H1 (cell line): Measurements from ENCODE around the gene TEX26. TPM values are rescaled to one million over a fixed set of nuclear protein-coding genes. Genes with fewer than 3 reads are reported as not detected.

Source experiments
- CTCF ChIA-PET: fragments of 300-600 bp; sonication (Branson Sonifier 250); formaldehyde crosslinking; loops from one replicate; lab custom pipeline; 2021; ENCODE audit not compliant: partially characterized antibody; lab: Charles Lee
- POLR2A ChIA-PET: fragments of 300-600 bp; sonication (Branson Sonifier 250); formaldehyde crosslinking; loops from one replicate; lab custom pipeline; 2021; ENCODE audit warnings: inconsistent platforms; ENCODE audit not compliant: partially characterized antibody; lab: Charles Lee
- DNase-seq, 2 experiments: peaks; one replicate each; pipeline versions ENCODE4 v3.0.0 to v3.0.0-alpha.2; 2010 to 2022; ENCODE audit warnings: low spot score in 2 of 2, low read depth in 1 of 2, mixed read lengths in 1 of 2
- FAIRE-seq: peaks from 2 replicates; lab custom pipeline; 2011; peaks lifted over from hg19 to GRCh38; lab: Jason Lieb, UNC
- H2AFZ ChIP-seq: 2 replicates; pipeline ENCODE4 v1.8.1; 2012; ENCODE audit warnings: low read length, inconsistent platforms
- H2AK5ac ChIP-seq: 2 replicates; pipeline ENCODE4 v1.6.1; 2013; ENCODE audit warnings: low read depth, low read length
- H2BK120ac ChIP-seq: replicated peaks from 2 replicates; pipeline ENCODE3; 2013; ENCODE audit warnings: low read depth, low read length, inconsistent platforms
- H2BK12ac ChIP-seq: 2 replicates; pipeline ENCODE4 v1.6.1; 2013; ENCODE audit warnings: low read depth, low read length
- H2BK15ac ChIP-seq: 2 replicates; pipeline ENCODE4 v1.6.1; 2013; ENCODE audit warnings: low read length
- H2BK20ac ChIP-seq: 2 replicates; pipeline ENCODE4 v1.6.1; 2013; ENCODE audit warnings: low read length
- H2BK5ac ChIP-seq: 2 replicates; pipeline ENCODE4 v1.6.1; 2013; ENCODE audit warnings: low read depth, low read length
- H3K14ac ChIP-seq: 2 replicates; pipeline ENCODE4 v1.6.1; 2013; ENCODE audit warnings: inconsistent platforms; ENCODE audit not compliant: insufficient read length
- H3K18ac ChIP-seq: 2 replicates; pipeline ENCODE4 v1.6.1; 2013; ENCODE audit warnings: low read length; ENCODE audit errors: extremely low read depth
- H3K23ac ChIP-seq: 2 replicates; pipeline ENCODE4 v1.6.1; 2013; ENCODE audit warnings: inconsistent platforms; ENCODE audit not compliant: insufficient read length
- H3K23me2 ChIP-seq: 2 replicates; pipeline ENCODE4 v1.6.1; 2013; ENCODE audit warnings: low read depth, low read length
- H3K27ac ChIP-seq: 2 replicates; pipeline ENCODE4 v1.6.1; 2011; ENCODE audit warnings: low read depth, low read length, inconsistent platforms
- H3K27me3 ChIP-seq, 4 experiments: replicated peaks in 1 of 4; 1 replicate in 1 of 4; 2 replicates in 3 of 4; pipeline versions ENCODE4 v1.6.1 to v1.8.1; 2011 to 2013; ENCODE audit warnings: low read length in 3 of 4, mild to moderate bottlenecking in 3 of 4, inconsistent platforms in 2 of 4, mixed read lengths in 2 of 4, moderate library complexity in 1 of 4; ENCODE audit not compliant: control insufficient read depth in 3 of 4, insufficient read depth in 3 of 4; ENCODE audit errors: extremely low read depth in 1 of 4
- H3K36me3 ChIP-seq, 4 experiments: 2 replicates each; pipeline versions ENCODE4 v1.6.1 to v1.8.1; 2011 to 2013; ENCODE audit warnings: mild to moderate bottlenecking in 4 of 4, low read length in 3 of 4, moderate library complexity in 2 of 4, control low read depth in 1 of 4, inconsistent platforms in 1 of 4; ENCODE audit not compliant: insufficient read depth in 4 of 4, control insufficient read depth in 2 of 4
- H3K4ac ChIP-seq: replicated peaks from 2 replicates; pipeline ENCODE3; 2013; ENCODE audit warnings: low read length, low read depth, mixed read lengths, inconsistent platforms; ENCODE audit not compliant: insufficient read length
- H3K4me1 ChIP-seq, 4 experiments: replicated peaks in 1 of 4; 1 replicate in 1 of 4; 2 replicates in 3 of 4; pipeline versions ENCODE4 v1.6.1 to v1.8.1; 2011 to 2013; ENCODE audit warnings: low read length in 3 of 4, inconsistent platforms in 2 of 4, mixed read lengths in 1 of 4; ENCODE audit not compliant: insufficient read depth in 4 of 4, control insufficient read depth in 3 of 4
- H3K4me2 ChIP-seq, 2 experiments: 2 replicates each; pipeline versions ENCODE4 v1.6.1 to v1.8.1; 2011 to 2013; ENCODE audit warnings: low read depth in 2 of 2, low read length in 2 of 2, control low read depth in 1 of 2, inconsistent platforms in 1 of 2, mild to moderate bottlenecking in 1 of 2; ENCODE audit not compliant: insufficient read depth in 1 of 2
- H3K4me3 ChIP-seq, 4 experiments: fragments of 200-600, 300-600 bp in 1 of 4; sonication (generic), shearing (Covaris generic), sonication (Bioruptor Twin) in 1 of 4; 2 replicates each; pipeline versions ENCODE4 v1.5.1 to v1.8.1; 2011 to 2016; ENCODE audit warnings: low read length in 4 of 4, low read depth in 3 of 4, control low read depth in 2 of 4, inconsistent platforms in 2 of 4, mild to moderate bottlenecking in 2 of 4, mixed read lengths in 1 of 4, moderate library complexity in 1 of 4; ENCODE audit not compliant: insufficient read depth in 2 of 4; ENCODE audit errors: extremely low read depth in 1 of 4
- H3K56ac ChIP-seq: replicated peaks from 2 replicates; pipeline ENCODE3; 2013; ENCODE audit warnings: low read depth, mild to moderate bottlenecking, mixed read lengths, low read length, inconsistent platforms; ENCODE audit not compliant: insufficient read length
- H3K79me1 ChIP-seq: 2 replicates; pipeline ENCODE4 v1.6.1; 2013; ENCODE audit warnings: low read depth, low read length, control low read depth
- H3K79me2 ChIP-seq, 2 experiments: 2 replicates each; pipeline versions ENCODE4 v1.6.1 to v1.8.1; 2012 to 2013; ENCODE audit warnings: low read length in 2 of 2, mild to moderate bottlenecking in 2 of 2, inconsistent platforms in 1 of 2; ENCODE audit not compliant: insufficient read depth in 2 of 2, control insufficient read depth in 1 of 2
- H3K9ac ChIP-seq, 4 experiments: replicated peaks in 1 of 4; 1 replicate in 1 of 4; 2 replicates in 3 of 4; pipeline versions ENCODE4 v1.6.1 to v1.8.1; 2011 to 2013; ENCODE audit warnings: low read depth in 3 of 4, low read length in 3 of 4, control low read depth in 2 of 4, mild to moderate bottlenecking in 2 of 4, moderate library complexity in 2 of 4, inconsistent platforms in 1 of 4; ENCODE audit errors: extremely low read depth in 1 of 4
- H3K9me3 ChIP-seq, 2 experiments: 2 replicates each; pipeline versions ENCODE4 v1.6.1 to v1.8.1; 2012 to 2013; ENCODE audit warnings: mild to moderate bottlenecking in 2 of 2, moderate library complexity in 2 of 2, control low read depth in 1 of 2, inconsistent platforms in 1 of 2, low read depth in 1 of 2, low read length in 1 of 2, mixed read lengths in 1 of 2; ENCODE audit not compliant: insufficient read depth in 2 of 2
- H4K20me1 ChIP-seq, 2 experiments: replicated peaks in 1 of 2; 2 replicates each; pipeline versions ENCODE3 to v1.8.1; 2011 to 2013; ENCODE audit warnings: inconsistent platforms in 2 of 2, low read length in 2 of 2, mild to moderate bottlenecking in 1 of 2; ENCODE audit not compliant: insufficient read depth in 2 of 2, control insufficient read depth in 1 of 2
- H4K5ac ChIP-seq: 2 replicates; pipeline ENCODE4 v1.6.1; 2013; ENCODE audit warnings: low read length, low read depth, mixed read lengths, inconsistent platforms; ENCODE audit not compliant: insufficient read length
- H4K8ac ChIP-seq: 2 replicates; pipeline ENCODE4 v1.8.0; 2013; ENCODE audit warnings: mild to moderate bottlenecking, moderate library complexity, low read length, inconsistent platforms; ENCODE audit not compliant: insufficient read depth; ENCODE audit errors: extremely low read depth
- H4K91ac ChIP-seq: replicated peaks from 2 replicates; pipeline ENCODE3; 2013; ENCODE audit warnings: low read length, mixed read lengths, inconsistent platforms; ENCODE audit not compliant: insufficient read length
- CBX5 ChIP-seq: fragments of 300-800, 300-1000 bp; sonication (generic); IDR thresholded peaks from 2 replicates; pipeline ENCODE4 v1.7.1; 2016; ENCODE audit warnings: antibody characterized with exemption, low read length, low read depth
- CHD2 ChIP-seq: IDR thresholded peaks from 2 replicates; pipeline ENCODE4 v1.6.1; 2012; ENCODE audit warnings: low read length, improper control_type of control experiment
- CTBP2 ChIP-seq: IDR thresholded peaks from 2 replicates; pipeline ENCODE4 v1.7.0; 2011; ENCODE audit warnings: borderline replicate concordance, mild to moderate bottlenecking, moderate library complexity, mixed read lengths, low read length; ENCODE audit not compliant: insufficient read depth, insufficient read length
- EGR1 ChIP-seq: IDR thresholded peaks from 2 replicates; pipeline ENCODE4 v1.6.1; 2011; ENCODE audit warnings: low read depth, low read length, borderline replicate concordance
- HDAC2 ChIP-seq, 2 experiments: fragments of 300-600 bp in 1 of 2; sonication (generic) in 1 of 2; IDR thresholded peaks; 2 replicates each; pipeline ENCODE4 v1.6.1; 2011 to 2012; ENCODE audit warnings: low read depth in 2 of 2, low read length in 2 of 2, mild to moderate bottlenecking in 2 of 2, moderate library complexity in 2 of 2, borderline replicate concordance in 1 of 2, inconsistent platforms in 1 of 2
- NRF1 ChIP-seq: IDR thresholded peaks from 2 replicates; pipeline ENCODE4 v1.6.1; 2011; ENCODE audit warnings: mild to moderate bottlenecking, low read depth, low read length, improper control_type of control experiment
- RBBP5 ChIP-seq: IDR thresholded peaks from 2 replicates; pipeline ENCODE4 v1.7.1; 2012; ENCODE audit warnings: low read depth, mild to moderate bottlenecking, inconsistent platforms, low read length, moderate library complexity, borderline replicate concordance
- RXRA ChIP-seq: IDR thresholded peaks from 2 replicates; pipeline ENCODE4 v1.6.1; 2011; ENCODE audit warnings: low read depth, mild to moderate bottlenecking, low read length, moderate library complexity; ENCODE audit not compliant: insufficient read depth
- SRF ChIP-seq: IDR thresholded peaks from 2 replicates; pipeline ENCODE4 v1.6.1; 2011; ENCODE audit warnings: mild to moderate bottlenecking, low read depth, low read length, moderate library complexity
- TBP ChIP-seq: IDR thresholded peaks from 2 replicates; pipeline ENCODE4 v1.6.1; 2011; ENCODE audit warnings: low read depth, low read length, improper control_type of control experiment
- USF2 ChIP-seq: IDR thresholded peaks from 2 replicates; pipeline ENCODE4 v1.6.1; 2011; ENCODE audit warnings: low read length, improper control_type of control experiment
- YY1 ChIP-seq: IDR thresholded peaks from 2 replicates; pipeline ENCODE4 v1.6.1; 2011; ENCODE audit warnings: low read depth, mild to moderate bottlenecking, low read length
- WGBS, 2 experiments: shearing (Covaris generic) in 1 of 2; methylation state at CpG; one replicate each; pipeline versions ENCODE4 v1.1.6 to v1.1.7; 2013 to 2015; ENCODE audit warnings: low lambda C conversion rate in 2 of 2, mixed read lengths in 2 of 2, inconsistent platforms in 1 of 2, low coverage in 1 of 2, missing lambda C conversion rate in 1 of 2; ENCODE audit not compliant: insufficient replicate concordance in 2 of 2, insufficient coverage in 1 of 2, insufficient read length in 1 of 2; ENCODE audit errors: extremely low coverage in 1 of 2, missing lambda C conversion rate in 1 of 2; 5-methylcytosine and 5-hydroxymethylcytosine counted together
- polyA plus RNA-seq, 7 experiments: library from polyadenylated mRNA; depleted of rRNA in 3 of 7; stranded (reverse) in 5 of 7; unstranded in 2 of 7; fragments of >200 nt in 5 of 7; fragments of 200-250 nt in 2 of 7; gene quantifications; 1 replicate in 5 of 7; 2 replicates in 1 of 7; 4 replicates in 1 of 7; pipeline versions ENCODE4 v1.2.1 to v1.2.3, GENCODE V29; 2011 to 2013; ENCODE audit warnings: missing spikeins in 2 of 7, mixed read lengths in 2 of 7
- total RNA-seq: library from RNA; stranded (reverse); fragmentation: NEBNext Ultra II Directional; extraction: Animal tissue kit (Norgen Biotek cat#: 25700); gene quantifications from 2 replicates; pipeline ENCODE4 v1.2.1, GENCODE V29; 2021

Gene TEX26
- total and polyA plus RNA-seq, 2 of the 8 experiments (the other 6 are each of a cell fraction or from before 2014, with no cell fraction given), result not detected

GRCh38 chr13:30971575-30971974 is 39.1 kb downstream of the TEX26 start:
- Histone ChIP-seq H2BK15ac (no peak overlapping the region), H3K4ac (no peak overlapping the region), H3K14ac (no peak overlapping the region), H4K5ac (no peak overlapping the region), H2AFZ (no peak overlapping the region; the same call in 1 of the 2 replicates), H3K18ac (no peak overlapping the region), H3K9me3 (peaks cover 9 to 13% of the 10 kb centered on the region in 2 experiments), H4K91ac (no peak overlapping the region), H3K23me2 (no peaks in the 10 kb centered on the region), H2BK5ac (no peak overlapping the region), H3K27me3 (no peaks in the 10 kb centered on the region), H3K79me1 (no peaks in the 10 kb centered on the region), H3K27ac (no peak overlapping the region), H2BK12ac (no peak overlapping the region), H3K4me3 (no peak overlapping the region), H2BK20ac (no peak overlapping the region), H3K36me3 (no peaks in the 10 kb centered on the region), H3K4me2 (no peak overlapping the region), H4K20me1 (no peaks in the 10 kb centered on the region), H2AK5ac (no peak overlapping the region), H3K79me2 (no peaks in the 10 kb centered on the region), H2BK120ac (no peak overlapping the region), H3K9ac (no peak overlapping the region), H3K23ac (no peak overlapping the region), H3K56ac (no peak overlapping the region), H4K8ac (no peak overlapping the region), H3K4me1 (no peaks in the 10 kb centered on the region)
- FAIRE-seq (no peak), DNase-seq (no peak)
- ChIA-PET POLR2A (no interaction called here), CTCF (interaction anchor here (0.5 to 3.5 kb wide), 6 partner anchors 8 to 164 kb away, joined by 4 to 19 read pairs (median 6); no protein-coding TSS in a partner anchor)
- 92% methylated on average over 2 of the region's 2 CpGs; no CpG with 5 or more reads in 1 of the 2 experiments for WGBS, 2 experiments
- no peak for TF ChIP-seq HDAC2 (IDR thresholded peaks at IDR 0.05; ENCODE audit: borderline replicate concordance in 1 of 2, low read depth in 2 of 2, low read length in 2 of 2)
- no peak for TF ChIP-seq EGR1
- TF ChIP-seq NRF1, result no peak
- no peak for TF ChIP-seq CTBP2
- no peak for TF ChIP-seq CBX5
- no peak for TF ChIP-seq RXRA
- TF ChIP-seq SRF, result no peak
- no peak for TF ChIP-seq YY1
- TF ChIP-seq RBBP5, result no peak
- TF ChIP-seq USF2, result no peak
- TF ChIP-seq CHD2, result no peak
- no peak for TF ChIP-seq TBP
